ENCODE measurements around the gene ZNF385B. TPM values are rescaled to one million over a fixed set of nuclear protein-coding genes. Genes with fewer than 3 reads are reported as not detected.

The ZNF385B gene
- total and polyA plus RNA-seq, 9 donors, result 4.8 to 20.9 (median 9.1) TPM

GRCh38 chr2:179606141-179606540 lies 255.3 kb downstream of the ZNF385B start:
- WGBS, 3 donors, result 73 to 92% (median 92%) methylated on average over 2 of the region's 2 CpGs

GRCh38 chr2:179605341-179605740 lies 256.1 kb downstream of the ZNF385B start:
- no peaks in the 10 kb centered on the region for H3K27me3 ChIP-seq
- no peak for DNase-seq
- 87 to 92% (median 88%) methylated on average over 2 of the region's 2 CpGs for WGBS, 3 donors
- H3K27ac ChIP-seq, result no peak overlapping the region
- intact Hi-C loops (cut with DNase I), result no loop called here
- no peak overlapping the region for H3K4me3 ChIP-seq
- no peaks in the 10 kb centered on the region for H3K9me3 ChIP-seq
- no peak for TF ChIP-seq POLR2A (IDR thresholded peaks at IDR 0.05)
- H3K36me3 ChIP-seq, result no peaks in the 10 kb centered on the region
- H3K4me1 ChIP-seq (ENCODE audit: insufficient read depth), result no peaks in the 10 kb centered on the region

More at GRCh38 chr2:179606141-179606540, 255.3 kb downstream of the ZNF385B start:
- H3K27me3 ChIP-seq, result no peaks in the 10 kb centered on the region
- DNase-seq, result no peak
- H3K9me3 ChIP-seq, result no peaks in the 10 kb centered on the region
- no peaks in the 10 kb centered on the region for H3K4me1 ChIP-seq (ENCODE audit: insufficient read depth)
- TF ChIP-seq CTCF (IDR thresholded peaks at IDR 0.05), result no peak
- TF ChIP-seq EP300 (IDR thresholded peaks at IDR 0.05), result no peak
- TF ChIP-seq POLR2A (IDR thresholded peaks at IDR 0.05), result no peak
- no peak overlapping the region for H3K27ac ChIP-seq
- no peaks in the 10 kb centered on the region for H3K36me3 ChIP-seq
- intact Hi-C loops (cut with DNase I), result no loop called here
- no peak overlapping the region for H3K4me3 ChIP-seq

GRCh38 chr2:179604598-179604997 lies 256.8 kb downstream of the ZNF385B start:
- TF ChIP-seq CTCF (IDR thresholded peaks at IDR 0.05), result no peak
- no peak for TF ChIP-seq EP300 (IDR thresholded peaks at IDR 0.05)
- TF ChIP-seq POLR2A (IDR thresholded peaks at IDR 0.05), result no peak
- no peaks in the 10 kb centered on the region for H3K4me1 ChIP-seq (ENCODE audit: insufficient read depth)
- H3K27ac ChIP-seq, result no peak overlapping the region
- H3K4me3 ChIP-seq, result no peak overlapping the region
- H3K27me3 ChIP-seq, result no peaks in the 10 kb centered on the region
- intact Hi-C loops (cut with DNase I), result no loop called here
- H3K9me3 ChIP-seq, result no peaks in the 10 kb centered on the region
- DNase-seq, result no peak
- H3K36me3 ChIP-seq, result no peaks in the 10 kb centered on the region

- Histone ChIP-seq H3K27ac (no peak overlapping the region), H3K4me1 (ENCODE audit: insufficient read depth) (no peaks in the 10 kb centered on the region), H3K4me3 (no peak overlapping the region), H3K9me3 (no peaks in the 10 kb centered on the region), H3K27me3 (no peaks in the 10 kb centered on the region), H3K36me3 (no peaks in the 10 kb centered on the region)
- 91 to 96% (median 93%) methylated on average over 4 of the region's 4 CpGs for WGBS, 3 donors
- no peak for DNase-seq
- intact Hi-C loops (cut with DNase I), result no loop called here
- TF ChIP-seq CTCF (IDR thresholded peaks at IDR 0.05), result no peak
- TF ChIP-seq POLR2A (IDR thresholded peaks at IDR 0.05), result no peak
- no peak for TF ChIP-seq EP300 (IDR thresholded peaks at IDR 0.05)
These were observed 259.0 kb downstream of the ZNF385B start for GRCh38 chr2:179602452-179602851.

- no peak overlapping the region for H3K27ac ChIP-seq
- H3K9me3 ChIP-seq, result no peaks in the 10 kb centered on the region
- DNase-seq, result no peak
- no peaks in the 10 kb centered on the region for H3K4me1 ChIP-seq (ENCODE audit: insufficient read depth)
- 69 to 86% (median 85%) methylated on average over 1 of the region's 1 CpG for WGBS, 3 donors
- H3K4me3 ChIP-seq, result no peak overlapping the region
- no peak for TF ChIP-seq CTCF (IDR thresholded peaks at IDR 0.05)
- TF ChIP-seq EP300 (IDR thresholded peaks at IDR 0.05), result no peak
- TF ChIP-seq POLR2A (IDR thresholded peaks at IDR 0.05), result no peak
- no peaks in the 10 kb centered on the region for H3K36me3 ChIP-seq
- intact Hi-C loops (cut with DNase I), result no loop called here
- no peaks in the 10 kb centered on the region for H3K27me3 ChIP-seq
These were observed 265.4 kb downstream of the ZNF385B start for GRCh38 chr2:179596018-179596417.

Measured in ovary (tissue), 9 donors.